Stimulated activated CD4-positive, alpha-beta T cell treated with anti-CD3 and anti-CD28 coated beads, Interleukin-1b, Interleukin-23, amount 100 ng/mL, for 1 hour (primary cell): ENCODE measurements around the gene HOXB3.

Experiments
- DNase-seq, 2 donors: peaks; one replicate each; pipeline ENCODE4 v3.0.0-alpha.2; 2020; ENCODE audit warnings: low read depth in 2 of 2

Gene HOXB3

DNA sequence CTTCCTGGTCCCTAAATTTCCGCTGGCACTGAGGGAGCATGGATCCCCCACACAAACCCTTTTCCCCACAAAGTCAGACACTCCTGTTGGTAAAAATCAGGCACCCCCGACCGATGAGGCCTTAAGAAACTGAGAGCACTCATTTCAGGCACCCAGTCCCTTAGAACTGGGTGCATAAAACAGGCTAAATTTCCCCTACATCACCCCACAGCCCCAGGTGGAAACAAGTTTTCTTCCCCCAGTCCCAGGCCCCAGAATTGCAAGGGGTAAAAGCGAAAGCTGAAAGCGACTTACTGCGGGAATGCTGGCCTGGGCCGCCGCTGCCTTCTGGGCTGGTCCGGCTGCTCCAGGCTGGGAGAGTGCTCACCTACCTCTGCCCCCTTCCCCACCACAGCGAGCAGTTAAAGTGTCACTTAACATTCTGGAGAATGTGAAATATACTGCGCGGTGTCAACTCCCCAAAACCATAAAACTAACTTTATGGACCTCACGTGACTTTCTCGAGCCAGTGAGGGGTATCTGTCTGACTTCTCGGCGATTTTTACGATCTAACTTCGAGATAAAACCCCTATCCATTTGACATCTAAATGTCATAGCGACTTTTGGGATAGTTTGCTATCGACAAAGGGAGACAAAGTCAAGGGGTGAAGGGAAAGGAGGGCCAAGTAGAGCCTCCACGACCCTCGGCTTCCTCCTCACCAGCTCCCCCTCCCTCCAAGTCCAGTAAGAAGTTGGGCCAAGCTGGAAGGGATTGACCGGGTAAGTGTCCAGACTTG, at the start of gene HOXB3:
TSS of gene HOXB3 (minus strand) at position 411 of the 776 bp plus-strand sequence. CDS start 37,767 bp downstream, outside the sequence.
- no peak for DNase-seq

DNA sequence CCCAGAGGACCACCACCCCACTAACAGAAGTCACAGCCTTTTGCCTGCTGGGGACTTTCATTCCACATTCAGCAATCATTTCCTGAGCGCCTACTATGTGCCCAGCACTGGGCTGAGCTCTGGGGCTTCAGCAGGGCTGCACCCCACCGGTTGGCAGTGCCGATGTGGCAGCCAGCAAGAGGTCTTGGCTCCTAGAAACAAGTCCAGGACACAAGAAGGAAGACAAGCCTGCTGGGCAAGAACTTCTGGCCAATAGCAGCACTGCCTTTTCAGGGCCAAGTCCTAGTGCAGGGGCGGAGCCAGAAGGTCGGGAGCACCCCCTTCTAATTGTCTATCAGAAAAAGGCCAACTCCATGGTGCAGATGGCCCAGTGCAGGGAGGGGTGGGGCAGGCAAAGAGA, 49.1 kb upstream of the HOXB3 start:
- no peak for DNase-seq

DNA sequence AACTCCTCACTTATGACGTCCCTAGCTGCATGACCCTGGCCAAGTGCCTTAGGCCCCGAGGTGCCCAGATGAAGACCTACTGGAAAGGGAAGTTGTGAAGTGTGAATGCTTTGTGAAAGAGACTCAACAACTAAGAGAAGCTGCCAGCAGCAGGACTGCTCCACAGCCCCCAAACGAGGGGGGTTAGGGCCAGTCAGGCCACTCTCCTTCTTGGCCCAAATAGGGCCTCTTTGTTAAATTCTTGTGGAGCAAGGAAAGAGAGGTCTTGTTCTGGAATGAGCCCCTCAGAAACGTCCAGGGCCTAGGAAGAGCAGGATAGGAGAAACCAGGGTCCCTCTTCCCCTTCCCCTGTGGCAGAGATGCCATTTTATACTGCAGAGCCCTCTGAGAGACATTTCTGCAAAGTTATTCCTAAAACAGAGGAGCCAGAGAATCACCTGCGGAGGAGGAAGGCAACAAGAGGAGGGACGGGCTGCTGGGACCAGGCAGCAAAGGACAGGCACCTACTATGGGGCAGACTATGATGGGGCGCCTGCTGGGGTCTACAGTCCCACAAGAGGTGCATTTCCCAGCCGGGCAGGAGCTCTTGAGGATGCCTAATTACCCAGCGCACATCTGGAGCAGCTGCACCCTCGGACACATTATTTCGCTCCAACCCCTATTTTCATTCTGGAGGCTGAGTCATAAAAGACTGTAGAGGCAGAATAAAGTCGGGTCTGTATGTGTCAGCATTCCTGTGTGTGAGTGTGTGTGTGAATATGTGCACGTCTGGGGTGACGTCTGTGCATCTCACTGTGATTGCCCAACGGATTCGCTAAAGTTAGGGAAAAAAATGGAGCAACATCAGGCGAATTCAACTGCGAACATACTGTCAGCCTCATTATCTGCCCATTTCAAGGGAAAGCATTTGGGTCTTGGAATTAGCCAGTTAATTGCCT, 47.6 kb upstream of the HOXB3 start:
- no peak for DNase-seq

DNA sequence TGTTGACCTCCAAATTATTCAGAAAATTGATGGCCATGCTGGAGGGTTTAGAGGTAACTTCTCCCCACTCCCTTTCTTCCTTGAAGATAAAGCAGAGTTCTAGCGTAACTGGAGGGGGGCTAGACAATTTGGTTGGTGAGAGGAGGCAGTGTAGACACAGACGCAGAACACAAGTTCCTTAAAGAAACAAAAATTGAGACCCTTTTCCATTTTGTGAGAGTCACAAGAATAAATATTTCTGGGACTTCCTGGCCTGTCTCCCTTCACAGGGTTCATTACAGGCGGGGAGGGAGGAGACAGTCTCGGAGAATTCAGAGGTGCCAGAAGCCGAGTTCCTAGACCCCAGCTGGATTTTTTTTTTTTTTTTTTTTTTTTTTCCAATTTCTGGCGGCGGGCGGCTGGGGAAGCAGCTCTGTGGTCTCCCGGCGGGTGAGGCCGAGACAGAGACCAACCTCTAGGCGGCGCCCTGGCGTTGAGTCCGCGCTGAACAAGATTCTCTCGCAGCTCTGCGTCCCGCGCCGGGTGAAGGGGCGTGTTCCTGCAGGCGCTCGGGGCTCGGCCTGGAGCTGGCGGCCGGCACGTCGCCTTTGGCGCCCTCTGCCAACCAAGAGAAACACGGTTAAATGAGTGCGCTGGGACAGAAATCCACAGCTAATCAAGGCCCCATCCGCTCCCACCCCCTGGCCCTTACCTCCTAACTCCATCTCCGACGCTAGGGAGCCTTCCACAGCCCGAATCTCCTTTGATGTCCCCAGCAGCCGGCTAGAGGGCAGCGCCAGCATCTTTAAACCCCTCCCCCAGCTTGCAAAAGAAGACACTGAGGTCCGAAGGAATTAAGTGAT, 46.4 kb upstream of the HOXB3 start:
- DNase-seq = peak in 1 of 2 donors; percentile 47

DNA sequence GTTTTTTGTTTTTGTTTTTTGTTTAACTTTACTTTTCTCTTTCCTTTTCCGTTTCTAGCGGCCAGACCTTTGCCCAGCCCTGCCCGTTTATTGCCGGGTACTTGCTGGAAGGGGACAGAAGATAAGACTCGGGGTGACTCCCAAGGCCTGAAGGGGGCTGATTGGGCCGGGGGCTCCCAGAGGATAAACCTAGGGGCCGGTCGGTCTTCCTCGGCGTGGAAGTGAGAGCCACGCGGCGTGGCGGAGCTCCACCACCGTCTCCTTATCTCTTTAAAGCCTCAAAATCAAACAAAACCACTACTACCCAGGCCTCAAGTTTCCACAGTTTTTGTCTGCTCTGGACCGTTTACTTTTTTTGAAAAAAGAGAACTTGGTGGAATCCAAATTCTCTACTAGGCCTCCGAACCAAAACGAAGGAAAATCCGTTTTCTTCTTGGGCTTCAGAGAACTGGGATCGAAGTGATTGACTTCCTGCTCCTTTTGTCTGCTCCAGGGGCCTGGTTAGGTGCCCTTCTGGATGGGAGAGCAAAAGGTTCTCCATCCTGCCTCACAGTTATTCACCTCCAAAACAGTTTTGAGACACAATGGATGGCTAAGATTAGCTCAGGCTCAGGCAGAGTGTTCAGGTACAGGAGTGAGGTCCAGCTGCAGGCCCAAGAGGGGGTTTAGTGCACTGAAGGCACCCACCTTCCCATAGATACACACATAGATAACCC, 44.6 kb upstream of the HOXB3 start:
- no peak for DNase-seq

DNA sequence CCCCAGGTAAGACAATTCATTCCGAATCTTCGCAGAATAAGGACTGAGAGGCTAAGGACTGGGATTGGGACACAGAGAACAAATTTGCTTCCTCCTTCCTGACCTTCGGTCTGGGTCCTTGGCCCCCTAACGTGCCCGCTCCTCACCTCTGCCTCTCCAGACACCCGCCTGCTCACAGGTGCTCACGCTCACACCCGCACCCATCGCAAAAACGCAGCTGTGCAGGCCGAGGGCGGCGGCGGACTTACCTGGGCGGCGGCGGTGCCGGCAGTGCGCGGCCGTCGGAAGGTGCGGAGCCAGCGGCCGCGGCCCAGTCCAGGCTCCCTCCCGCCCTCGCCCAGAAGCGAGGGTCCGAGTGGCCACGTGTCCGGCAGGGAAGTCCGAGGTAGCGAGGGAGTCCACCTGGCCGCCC, 43.2 kb upstream of the HOXB3 start:
- DNase-seq = no peak

DNA sequence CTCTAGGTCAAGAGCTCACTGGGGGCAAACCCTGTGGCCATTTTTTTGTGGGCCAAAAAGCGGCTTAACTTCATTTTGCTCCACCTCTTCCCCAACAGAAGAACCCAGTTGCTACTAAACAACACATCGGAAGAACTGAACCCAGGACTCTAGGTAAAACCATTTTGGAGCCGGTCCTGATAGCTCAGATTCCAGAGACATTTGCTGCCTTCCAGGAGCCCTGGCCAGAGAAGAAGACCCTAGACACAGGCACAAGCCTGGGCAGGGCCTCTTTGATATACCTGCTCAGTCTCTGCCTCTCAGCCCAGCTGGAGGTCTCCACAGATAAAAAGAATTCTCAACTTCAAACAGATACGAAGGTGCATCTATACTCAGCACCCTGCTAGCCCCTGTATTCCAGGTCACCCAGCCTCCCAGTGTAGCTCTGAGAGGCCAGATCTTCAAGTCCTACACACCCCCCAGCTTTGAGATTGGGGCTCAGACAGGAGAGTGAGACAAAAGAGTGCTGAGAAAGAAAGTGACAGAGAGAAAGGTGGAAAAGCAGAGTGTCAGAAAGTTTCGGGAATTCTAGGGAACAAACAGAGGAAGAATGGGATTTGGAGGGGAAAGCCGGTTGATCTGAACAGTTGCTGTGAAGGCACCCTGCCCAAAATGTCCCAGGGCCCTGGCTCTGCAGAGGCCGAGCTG, 42.7 kb upstream of the HOXB3 start:
- DNase-seq = no peak

DNA sequence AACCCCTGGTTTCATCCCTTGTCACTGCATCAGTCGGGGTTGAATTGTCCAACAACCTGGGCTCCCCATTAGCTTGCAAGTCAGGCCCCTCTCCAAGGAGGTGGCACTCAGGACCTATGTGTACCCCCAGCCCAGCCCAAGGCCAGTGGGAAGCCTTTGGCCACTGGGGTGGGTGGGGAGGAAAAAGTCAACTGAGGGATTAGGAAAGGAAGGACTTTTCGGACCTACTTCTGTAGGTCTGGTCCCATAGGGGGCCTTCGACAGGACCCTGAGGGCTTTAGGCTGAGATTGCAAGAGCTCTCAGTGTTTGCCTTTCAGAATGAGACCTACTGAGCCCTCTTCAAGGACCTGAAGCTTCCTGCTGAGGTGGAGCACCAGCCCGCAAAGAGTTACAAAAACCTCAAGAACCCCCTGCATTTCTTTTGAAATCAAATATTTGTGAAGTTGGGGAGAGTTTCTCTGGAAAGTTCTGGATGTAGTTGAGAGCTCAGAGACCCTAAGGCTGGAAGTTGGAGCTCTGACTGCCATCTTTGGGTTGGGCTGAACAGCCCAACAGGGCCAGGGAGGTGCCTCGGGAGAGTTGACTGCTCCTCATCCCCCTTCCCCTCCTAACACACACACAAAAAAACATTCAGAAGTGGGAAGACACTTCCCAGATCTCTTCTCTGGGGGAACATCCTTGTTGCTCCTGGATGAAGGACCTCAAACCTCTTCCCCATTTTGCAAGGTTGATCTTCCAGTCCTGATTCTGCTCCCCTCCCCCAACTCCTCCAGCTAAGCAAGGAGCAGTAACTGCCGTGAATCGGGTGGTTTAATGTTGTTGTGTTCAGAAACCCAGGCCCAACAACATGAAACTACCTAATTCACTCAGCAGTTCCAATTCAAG, 41.9 kb upstream of the HOXB3 start:
- DNase-seq = no peak

DNA sequence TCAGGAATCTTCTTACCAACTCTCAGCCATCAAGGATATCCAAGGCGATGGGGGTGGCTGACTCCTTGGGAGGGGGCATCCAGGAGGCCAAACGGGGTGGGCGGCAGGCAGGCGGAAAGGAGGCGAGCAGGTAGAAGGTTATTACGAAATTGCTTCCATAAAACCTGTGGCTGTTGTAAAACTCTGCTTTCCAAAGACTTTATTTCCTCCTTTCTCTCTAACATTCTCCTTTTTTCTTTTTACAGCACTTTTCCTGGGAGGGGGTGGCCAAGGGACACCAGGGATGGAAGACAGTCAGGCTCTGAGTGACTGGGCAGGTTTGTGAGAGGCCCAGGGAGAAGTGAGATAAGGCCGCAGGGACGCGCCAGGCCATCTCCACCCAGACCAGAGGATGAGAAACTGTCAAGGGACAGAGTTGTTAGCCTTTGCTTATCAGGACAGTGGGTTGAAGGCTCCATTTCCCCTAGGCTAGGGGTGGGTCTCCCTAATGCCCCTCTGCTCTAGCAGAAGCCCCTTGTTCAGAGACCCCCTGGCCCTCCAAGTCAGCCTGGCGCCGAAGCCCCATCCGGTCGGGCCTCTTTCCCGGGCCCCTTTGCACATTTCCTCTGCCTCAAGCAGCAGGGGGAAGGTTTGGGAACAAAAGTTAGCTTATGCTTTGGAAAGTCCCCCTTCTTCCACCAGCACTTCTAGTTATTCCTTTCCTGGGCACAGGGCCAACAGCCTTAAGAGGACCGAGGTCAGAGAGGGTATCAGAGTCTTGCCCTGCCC, 41.1 kb upstream of the HOXB3 start:
- no peak for DNase-seq

DNA sequence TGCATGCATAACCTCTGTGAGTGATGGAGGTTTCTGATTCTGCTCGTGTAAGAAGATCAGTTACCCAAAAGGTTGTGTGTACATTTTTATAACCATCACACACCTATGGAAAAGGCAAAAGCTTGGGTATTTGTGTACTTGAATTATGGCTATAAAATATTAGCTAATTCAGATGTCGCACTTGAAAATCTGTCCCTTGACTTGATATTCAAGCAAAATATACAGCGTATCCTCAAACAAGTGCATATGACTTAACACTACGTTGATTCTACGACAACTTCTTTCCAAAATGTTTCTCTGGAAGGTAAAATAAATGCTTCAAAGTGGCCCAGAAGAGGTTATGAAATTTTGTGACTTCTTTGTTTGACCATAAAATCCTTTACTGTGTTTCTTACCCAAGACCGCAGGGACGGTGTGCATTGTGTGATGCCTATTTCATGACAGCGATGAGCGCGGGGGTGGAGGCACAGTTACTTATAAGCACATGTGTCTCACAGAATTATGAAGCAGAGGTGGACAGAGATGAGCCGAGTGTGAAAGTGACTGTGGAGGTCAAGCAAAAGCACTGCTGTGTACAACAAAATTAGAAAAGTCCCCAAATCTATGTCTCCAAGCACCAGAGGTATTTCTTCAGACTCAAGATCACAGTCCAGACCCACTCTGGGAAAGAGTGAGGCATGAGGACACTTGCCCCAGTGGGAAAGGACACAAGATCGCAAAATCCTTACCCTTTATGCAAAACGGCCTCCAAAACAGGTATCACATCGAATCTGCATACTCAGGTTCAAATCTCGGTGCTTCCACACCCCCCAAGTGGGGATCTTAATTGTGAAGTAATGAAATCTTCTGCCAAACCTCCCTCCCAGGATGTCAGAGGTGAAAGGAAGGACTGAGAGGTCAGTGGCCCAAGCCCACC, 40.2 kb upstream of the HOXB3 start:
- no peak for DNase-seq

DNA sequence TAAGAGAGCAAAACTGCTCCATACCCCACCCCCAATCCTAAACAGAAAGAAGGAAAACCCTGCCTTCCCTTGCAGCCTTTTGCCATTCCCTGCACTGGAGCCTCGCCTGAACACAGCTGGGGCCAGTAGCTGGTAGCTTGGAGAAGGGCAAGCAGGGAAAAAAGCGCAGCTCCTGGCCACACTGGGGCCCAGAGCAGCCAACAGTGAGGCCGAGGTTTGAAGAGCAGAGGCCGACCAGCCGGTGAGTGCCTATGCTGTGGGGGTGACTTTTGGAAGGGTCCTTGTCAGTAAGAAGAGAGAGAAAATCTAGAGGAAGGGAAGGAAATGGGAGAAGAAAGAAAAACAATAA, 39.3 kb upstream of the HOXB3 start:
- no peak for DNase-seq

DNA sequence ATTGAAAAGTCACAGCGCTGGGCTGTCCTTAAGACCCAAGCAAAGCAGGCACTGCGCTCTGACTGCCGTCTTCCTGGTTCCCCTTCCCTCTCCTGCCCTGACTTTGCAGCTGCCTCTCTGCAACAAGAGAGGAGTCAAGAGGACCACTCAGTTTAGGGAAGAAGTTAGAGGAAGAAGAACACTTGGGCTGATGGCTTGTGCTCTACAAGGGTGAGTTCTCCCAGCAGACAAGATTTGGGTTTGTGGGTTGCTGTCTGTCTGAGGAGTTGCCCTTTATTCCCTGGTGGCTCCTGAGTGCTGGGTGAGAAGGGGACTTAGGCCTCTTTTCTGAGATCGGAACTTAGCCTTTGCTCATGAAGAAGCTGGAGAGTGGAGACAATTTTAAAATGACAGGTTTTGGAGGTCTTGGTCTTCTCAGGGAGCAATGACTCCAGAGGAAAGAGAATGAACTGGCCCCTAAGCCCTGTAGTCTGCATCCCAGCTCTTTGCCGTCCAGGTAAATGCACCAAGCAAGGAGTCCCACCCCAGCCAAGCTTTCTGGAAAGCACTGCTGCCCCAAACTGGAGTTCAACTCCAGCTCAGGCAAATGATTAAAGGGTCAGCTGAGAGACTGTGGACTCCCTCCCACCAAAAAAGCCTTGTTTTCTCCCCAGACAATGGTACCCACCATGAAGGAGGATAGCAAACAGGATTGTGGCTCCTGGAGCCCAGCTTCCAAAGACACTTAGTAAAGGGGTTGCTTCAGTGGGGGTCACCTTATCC, 38.8 kb upstream of the HOXB3 start:
- no peak for DNase-seq

DNA sequence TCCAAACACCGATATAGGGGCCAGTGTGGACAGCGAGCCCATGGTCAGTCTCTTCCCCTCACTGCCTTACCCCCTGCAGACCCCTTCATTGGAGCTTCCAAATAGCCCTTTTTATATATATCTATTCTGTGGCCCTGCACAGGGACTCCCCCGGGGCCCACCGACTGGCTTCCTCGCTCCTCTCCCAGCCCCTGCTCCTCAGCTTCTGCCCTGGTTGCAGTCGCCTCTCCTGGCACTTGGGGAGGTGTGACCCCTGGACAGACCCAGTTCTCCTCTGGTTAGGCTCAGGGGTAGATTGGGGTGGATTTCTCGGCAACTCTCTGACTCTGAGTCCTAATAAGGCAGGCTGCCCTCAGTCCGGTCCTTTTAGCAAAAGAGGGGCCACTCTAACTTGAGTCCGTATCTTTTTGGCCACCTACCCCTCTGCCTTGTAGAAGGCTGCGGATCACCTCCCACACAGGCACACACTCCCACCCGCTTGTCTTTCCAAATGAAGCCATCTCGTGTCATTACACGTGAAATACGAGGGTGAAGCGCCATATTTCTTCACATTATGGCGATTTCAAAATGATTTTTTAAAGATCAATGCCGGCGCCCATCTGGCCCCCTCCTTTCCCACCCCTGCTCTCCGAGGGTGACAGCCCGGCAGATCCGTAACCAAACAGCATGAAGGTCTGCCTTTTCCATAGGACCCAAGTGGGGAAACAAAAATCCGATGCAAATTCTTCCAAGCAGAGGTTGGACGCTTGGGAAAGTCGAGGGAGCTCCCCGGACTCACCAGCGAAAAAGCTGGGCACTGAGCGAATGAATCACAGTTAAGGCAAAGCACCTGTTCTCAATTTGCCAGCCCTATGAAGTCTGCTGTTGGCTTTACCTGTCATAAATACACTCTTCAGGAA, 37.8 kb upstream of the HOXB3 start:
- no peak for DNase-seq

DNA sequence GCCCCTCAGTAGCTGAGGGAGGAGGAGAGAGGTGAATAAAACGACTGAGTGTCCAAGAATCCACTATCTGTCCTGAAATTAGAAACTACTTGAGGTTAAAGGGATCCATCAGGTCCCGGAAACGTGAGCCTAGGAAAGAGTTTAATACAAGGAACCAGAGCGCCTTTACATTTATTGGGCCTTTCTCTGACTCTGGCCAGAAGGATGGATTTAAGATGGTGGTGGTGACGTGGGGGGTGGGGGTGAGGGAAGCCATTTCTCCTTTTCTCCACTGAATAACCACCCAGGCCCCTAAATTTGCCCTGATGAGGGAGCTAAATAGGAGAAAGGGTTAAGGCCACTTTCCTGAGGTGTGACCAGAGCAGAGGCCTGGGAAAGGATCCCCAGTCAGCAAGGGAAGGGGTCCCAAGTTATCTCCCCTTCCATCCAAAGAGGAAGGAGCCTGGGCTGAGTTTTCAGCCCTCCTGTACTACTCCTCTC, 37.1 kb upstream of the HOXB3 start:
- DNase-seq = no peak

DNA sequence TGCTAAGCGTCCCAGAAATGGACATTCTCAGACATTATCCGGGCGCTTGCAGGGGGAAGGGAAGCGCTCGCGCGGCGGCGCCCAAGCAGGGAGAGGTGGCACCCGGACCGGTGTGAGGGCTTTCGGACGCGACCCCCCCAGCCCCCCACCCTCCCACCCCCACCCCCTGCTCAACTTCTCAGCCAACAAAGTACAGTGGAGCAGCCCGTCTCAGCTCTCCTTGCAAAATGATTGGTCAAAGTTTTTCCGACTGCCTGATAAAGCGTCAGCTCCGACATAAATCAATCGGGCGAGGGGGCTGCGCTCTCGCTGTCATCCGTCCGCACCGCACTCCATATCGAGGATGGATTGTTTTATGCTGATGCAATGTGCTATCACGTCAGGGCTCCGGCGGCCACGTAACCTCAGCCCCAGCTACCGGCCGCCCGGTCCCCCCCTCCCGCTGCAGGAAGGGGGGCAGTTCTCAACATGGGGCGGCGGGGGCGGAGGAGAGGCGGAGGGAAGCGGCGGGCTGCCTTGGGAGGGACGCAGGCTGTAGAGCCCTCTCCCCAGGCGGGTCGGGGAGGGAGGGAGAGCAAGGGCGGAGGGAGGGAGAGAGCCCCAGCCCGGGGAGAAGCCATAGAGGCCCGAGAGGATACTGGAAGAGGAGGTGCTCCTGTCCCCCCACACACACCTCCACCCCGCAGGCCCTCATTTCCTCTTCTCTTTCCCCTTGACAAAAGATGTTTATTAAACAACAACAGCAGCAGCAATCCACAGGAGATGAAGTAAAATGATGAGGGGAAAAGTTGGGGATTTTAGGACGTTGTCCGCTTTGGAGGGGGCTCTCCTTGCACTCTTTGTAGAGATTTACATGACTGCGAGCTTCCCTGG, 36.4 kb upstream of the HOXB3 start, which contains the start of gene HOXB9:
TSS of gene HOXB9 (minus strand) at position 114 of the 873 bp plus-strand sequence. CDS start at position 25, 89 bp downstream.
- DNase-seq = no peak
